Hepatocyte (in vitro differentiated cells): ENCODE data around the gene ODC1. TPM values are rescaled to one million over a fixed set of nuclear protein-coding genes. Genes with fewer than 3 reads are reported as not detected.

Experiments
- DNase-seq: peaks from one replicate; pipeline ENCODE4 v3.0.0-alpha.2; 2016; ENCODE audit warnings: low spot score
- H2AFZ ChIP-seq: fragments of 200-600 bp; sonication (generic); 2 replicates; pipeline ENCODE4 v1.6.0; 2016; ENCODE audit warnings: antibody characterized with exemption, mild to moderate bottlenecking
- H3K27ac ChIP-seq: fragments of 200-600 bp; sonication (generic); 2 replicates; pipeline ENCODE4 v1.5.1; 2016; ENCODE audit warnings: mild to moderate bottlenecking
- H3K27me3 ChIP-seq: fragments of 200-600 bp; sonication (generic); 2 replicates; pipeline ENCODE4 v1.6.1; 2016
- H3K36me3 ChIP-seq: fragments of 200-600 bp; sonication (generic); replicated peaks from 2 replicates; pipeline ENCODE4 v1.5.1; 2016; ENCODE audit warnings: low read depth; ENCODE audit not compliant: insufficient read depth
- H3K4me1 ChIP-seq: fragments of 200-600 bp; sonication (generic); 2 replicates; pipeline ENCODE4 v1.5.1; 2016; ENCODE audit warnings: mild to moderate bottlenecking, moderate library complexity; ENCODE audit not compliant: insufficient read depth
- H3K4me2 ChIP-seq: fragments of 200-600 bp; sonication (generic); 2 replicates; pipeline ENCODE4 v1.6.0; 2016
- H3K4me3 ChIP-seq: fragments of 200-600 bp; sonication (generic); 2 replicates; pipeline ENCODE4 v1.5.1; 2016; ENCODE audit warnings: mild to moderate bottlenecking
- H3K79me2 ChIP-seq: fragments of 200-600 bp; sonication (generic); 2 replicates; pipeline ENCODE4 v1.6.0; 2017; ENCODE audit warnings: mild to moderate bottlenecking
- H3K9me2 ChIP-seq: fragments of 200-600 bp; sonication (generic); replicated peaks from 2 replicates; pipeline ENCODE4 v1.6.0; 2017; ENCODE audit warnings: mild to moderate bottlenecking; ENCODE audit not compliant: insufficient read depth
- H3K9me3 ChIP-seq: fragments of 200-600 bp; sonication (generic); 2 replicates; pipeline ENCODE4 v1.5.1; 2016; ENCODE audit warnings: low read depth, mild to moderate bottlenecking
- H4K20me1 ChIP-seq: fragments of 200-600 bp; sonication (generic); 2 replicates; pipeline ENCODE4 v1.6.0; 2016; ENCODE audit warnings: mild to moderate bottlenecking; ENCODE audit not compliant: insufficient read depth, poor library complexity, severe bottlenecking
- CTCF ChIP-seq: fragments of 200-600 bp; sonication (generic); IDR thresholded peaks from 2 replicates; pipeline ENCODE4 v1.5.1; 2016; ENCODE audit warnings: antibody characterized with exemption, mild to moderate bottlenecking; ENCODE audit not compliant: poor library complexity
- EZH2 ChIP-seq: fragments of 200-600 bp; sonication (generic); IDR thresholded peaks from 2 replicates; pipeline ENCODE4 v1.6.1; 2016; ENCODE audit warnings: antibody characterized with exemption, mild to moderate bottlenecking, borderline replicate concordance
- EZH2phosphoT487 ChIP-seq: fragments of 200-600 bp; sonication (generic); IDR thresholded peaks from one replicate; pipeline ENCODE4 v1.6.1; 2018; ENCODE audit warnings: antibody characterized with exemption, mild to moderate bottlenecking, low read depth, moderate library complexity; ENCODE audit not compliant: unreplicated experiment, severe bottlenecking
- WGBS: methylation state at CpG from one replicate; pipeline ENCODE4 v1.1.6; 2016; ENCODE audit warnings: low lambda C conversion rate; ENCODE audit errors: missing lambda C conversion rate; 5-methylcytosine and 5-hydroxymethylcytosine counted together
- polyA plus RNA-seq: library from polyadenylated mRNA; unstranded; fragments of >200 nt; fragmentation: Nextera tagmentation; extraction: Ambion mirVana; gene quantifications from 2 replicates; pipeline ENCODE4 v1.2.1, GENCODE V29; 2016
- total RNA-seq: library from RNA; depleted of rRNA; stranded (reverse); fragments of >200 nt; gene quantifications from 2 replicates; pipeline ENCODE4 v1.2.3, GENCODE V29; 2014

ODC1 gene
- total and polyA plus RNA-seq, 2 experiments from 2014 or later, result 92.8 to 165 TPM

DNA sequence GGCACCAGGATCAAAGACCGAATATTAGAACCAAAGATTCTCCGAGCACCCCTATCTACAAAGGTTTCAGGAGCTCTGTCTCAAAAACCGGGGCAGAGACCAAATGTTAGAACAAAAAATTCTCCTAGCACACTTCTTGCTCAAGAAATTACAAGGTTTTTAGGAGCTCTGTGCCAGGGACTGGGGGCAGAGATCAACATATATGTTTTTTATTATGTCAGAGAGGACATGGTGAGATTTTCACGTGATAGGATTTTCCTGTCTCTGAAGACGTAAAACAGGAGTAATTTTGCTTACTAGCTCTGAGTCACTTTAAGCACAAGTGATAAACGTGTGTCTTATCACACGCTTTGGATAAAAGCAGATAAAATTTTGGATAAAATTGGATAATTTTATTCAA, 34.8 kb upstream of the ODC1 start:
- Histone ChIP-seq H3K36me3 (no peaks in the 10 kb centered on the region), H3K27ac (peak overlapping the region; percentile 79), H3K4me2 (peak overlapping the region; percentile 53), H3K4me1 (peaks cover 10% of the 10 kb centered on the region), H3K4me3 (no peak overlapping the region), H3K9me2 (no peaks in the 10 kb centered on the region), H2AFZ (no peak overlapping the region), H3K27me3 (no peaks in the 10 kb centered on the region), H4K20me1 (no peaks in the 10 kb centered on the region), H3K79me2 (no peaks in the 10 kb centered on the region), H3K9me3 (no peaks in the 10 kb centered on the region)
- no peak for TF ChIP-seq CTCF
- TF ChIP-seq EZH2phosphoT487, result no peak
- TF ChIP-seq EZH2, result no peak
- WGBS, result 26% methylated on average over 7 of the region's 7 CpGs
- no peak for DNase-seq

- DNase-seq, result peak; percentile 63
- TF ChIP-seq EZH2phosphoT487, result no peak
- no peak for TF ChIP-seq EZH2
- TF ChIP-seq CTCF, result no peak
Measured at GRCh38 chr2:10482460-10482859, 34.3 kb upstream of the ODC1 start.

DNA sequence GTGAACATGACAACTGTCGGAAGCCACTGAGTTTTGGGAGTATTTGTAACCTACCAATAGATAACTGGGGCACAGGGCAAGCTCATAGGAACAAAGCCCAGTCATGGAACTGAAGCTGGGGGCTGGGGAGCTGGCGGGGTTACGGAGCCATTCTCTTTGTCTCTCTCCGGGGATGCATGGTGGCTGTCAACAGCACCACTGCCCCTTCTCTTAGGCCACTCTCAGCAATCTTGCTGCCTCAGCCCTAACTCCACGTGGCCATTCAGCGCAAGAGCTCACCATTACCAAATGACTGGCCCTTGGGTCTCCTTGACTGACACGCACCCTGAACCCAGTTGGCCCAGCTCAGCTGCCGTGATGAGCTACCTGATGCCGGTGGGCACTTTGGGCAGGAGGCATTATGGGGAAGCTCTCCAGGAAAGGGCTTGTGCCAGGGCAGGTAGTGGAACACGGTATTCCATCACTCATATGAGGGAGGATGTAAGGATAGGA, 33.6 kb upstream of the ODC1 start:
- H3K4me3 ChIP-seq, result no peak overlapping the region
- peaks cover 9% of the 10 kb centered on the region for H3K4me1 ChIP-seq
- 92% methylated on average over 10 of the region's 10 CpGs for WGBS
- H3K9me2 ChIP-seq, result no peaks in the 10 kb centered on the region
- DNase-seq, result no peak
- TF ChIP-seq EZH2 (no peak), CTCF (no peak), EZH2phosphoT487 (no peak)
- no peaks in the 10 kb centered on the region for H3K27me3 ChIP-seq
- H3K27ac ChIP-seq, result peak overlapping the region; percentile 79
- H3K4me2 ChIP-seq, result no peak overlapping the region
- no peaks in the 10 kb centered on the region for H3K79me2 ChIP-seq
- no peaks in the 10 kb centered on the region for H3K9me3 ChIP-seq
- no peak overlapping the region for H2AFZ ChIP-seq
- H4K20me1 ChIP-seq, result no peaks in the 10 kb centered on the region
- H3K36me3 ChIP-seq, result no peaks in the 10 kb centered on the region

More at GRCh38 chr2:10482460-10482859, 34.3 kb upstream of the ODC1 start:
- Histone ChIP-seq H3K4me3 (no peak overlapping the region), H3K4me1 (peaks cover 10% of the 10 kb centered on the region), H2AFZ (no peak overlapping the region), H4K20me1 (no peaks in the 10 kb centered on the region), H3K9me3 (no peaks in the 10 kb centered on the region), H3K9me2 (no peaks in the 10 kb centered on the region), H3K27me3 (no peaks in the 10 kb centered on the region), H3K27ac (peak overlapping the region; percentile 79), H3K36me3 (no peaks in the 10 kb centered on the region), H3K4me2 (peak overlapping the region; percentile 53), H3K79me2 (no peaks in the 10 kb centered on the region)
- WGBS, result 69% methylated on average over 8 of the region's 8 CpGs
